Measurements from ENCODE around the gene GLI3.

GRCh38 chr7:42155584-42156290 lies 81.3 kb downstream of the GLI3 start:
- no peak for TF ChIP-seq CTCF (IDR thresholded peaks at IDR 0.05)
- TF ChIP-seq POLR2AphosphoS5 (IDR thresholded peaks at IDR 0.05) = no peak
- TF ChIP-seq POLR2A (IDR thresholded peaks at IDR 0.05) = no peak

Data from stomach (tissue), 4 donors.